Upper lobe of left lung (tissue), 4 donors: Measurements from ENCODE around the gene SERINC5.

Experiments used
- CTCF ChIP-seq, 6 experiments: fragments of 450-650 bp in 4 of 6; fragments of 200-600 bp in 2 of 6; sonication (generic) in 2 of 6; IDR thresholded peaks; one replicate each; pipeline ENCODE4 v1.5.1; 2016 to 2019; ENCODE audit warnings: antibody characterized with exemption in 6 of 6
- POLR2A ChIP-seq, 4 donors: fragments of 450-650 bp; IDR thresholded peaks; one replicate each; pipeline ENCODE4 v1.5.1; 2016 to 2017; ENCODE audit warnings: antibody characterized with exemption in 4 of 4, mild to moderate bottlenecking in 2 of 4
- POLR2AphosphoS5 ChIP-seq, 2 donors: sonication (generic); formaldehyde crosslinking; IDR thresholded peaks; one replicate each; pipeline ENCODE4 v1.5.1; 2017; ENCODE audit warnings: antibody characterized with exemption in 2 of 2

DNA sequence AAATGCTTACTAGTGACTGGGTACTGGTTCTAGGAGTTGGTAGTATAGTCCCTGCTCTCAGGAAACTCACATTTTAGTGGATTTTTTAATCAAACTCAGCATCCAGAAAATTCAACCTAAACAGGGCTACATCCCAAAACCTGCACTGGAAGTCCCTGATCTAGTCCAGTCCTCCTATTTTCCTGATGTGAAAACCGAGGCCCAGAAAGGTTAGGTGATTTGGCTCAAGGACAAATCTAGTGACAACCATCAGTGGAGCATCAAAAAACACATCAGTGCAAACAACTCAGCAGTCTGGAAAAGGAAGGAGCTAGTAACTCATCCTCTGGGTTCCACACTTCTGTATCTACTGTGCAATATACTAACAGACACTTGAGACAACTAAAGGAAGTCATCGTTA lies 38.2 kb downstream of the SERINC5 start:
- no peak for TF ChIP-seq POLR2AphosphoS5 (IDR thresholded peaks at IDR 0.05)
- TF ChIP-seq CTCF (IDR thresholded peaks at IDR 0.05) = no peak
- TF ChIP-seq POLR2A (IDR thresholded peaks at IDR 0.05) = no peak
